ENCODE measurements around the gene POU2AF1.

Gene POU2AF1

GRCh38 chr11:111359223-111360149 lies 19.6 kb downstream of the POU2AF1 start:
- DNase-seq: no peak

GRCh38 chr11:111358038-111359001 lies 20.8 kb downstream of the POU2AF1 start:
- DNase-seq: no peak

DNA sequence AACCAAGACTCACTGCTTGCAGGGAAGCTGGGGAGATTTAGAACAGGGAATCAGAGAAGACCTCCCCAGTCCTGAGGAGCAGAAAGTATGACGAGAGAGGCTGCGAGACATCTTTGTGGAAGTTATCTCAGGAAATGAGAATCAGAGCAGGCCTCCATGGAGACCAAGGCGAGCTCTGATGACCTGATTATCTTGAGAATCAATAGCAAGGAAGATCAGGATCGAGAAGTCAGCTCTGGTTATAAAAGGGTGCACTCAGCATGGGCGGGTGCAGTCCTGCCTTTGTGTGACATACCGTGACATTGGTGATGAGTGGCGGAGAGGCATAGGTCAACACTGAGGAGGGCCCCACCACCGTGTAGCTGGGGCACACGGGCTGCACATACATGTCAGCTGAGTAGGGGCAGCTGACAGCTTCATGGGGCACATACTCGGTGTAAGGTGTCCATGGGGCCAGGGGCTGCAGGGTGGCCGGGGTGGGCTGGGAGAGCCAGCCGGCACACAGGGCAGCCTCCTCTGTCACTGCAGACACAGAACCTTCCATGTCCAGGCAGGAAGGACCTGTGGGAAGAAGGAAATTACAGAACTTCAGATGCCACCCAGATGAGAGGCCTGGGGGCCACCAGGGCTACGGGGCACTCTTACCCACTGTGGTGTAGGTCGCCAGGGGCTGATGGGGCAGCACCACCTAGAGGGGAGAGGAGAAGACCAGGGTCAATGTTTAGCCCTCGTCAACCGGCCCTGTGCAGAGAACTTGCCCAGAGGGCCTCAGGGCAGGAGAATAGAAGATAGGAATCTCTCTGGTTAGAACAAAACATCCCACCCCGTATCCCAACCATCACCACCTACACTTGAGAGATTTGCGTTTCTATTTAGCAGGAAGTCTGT lies 21.7 kb downstream of the POU2AF1 start:
- DNase-seq: no peak

- DNase-seq: no peak
Measured at GRCh38 chr11:111356660-111357048, 22.4 kb downstream of the POU2AF1 start.

DNA sequence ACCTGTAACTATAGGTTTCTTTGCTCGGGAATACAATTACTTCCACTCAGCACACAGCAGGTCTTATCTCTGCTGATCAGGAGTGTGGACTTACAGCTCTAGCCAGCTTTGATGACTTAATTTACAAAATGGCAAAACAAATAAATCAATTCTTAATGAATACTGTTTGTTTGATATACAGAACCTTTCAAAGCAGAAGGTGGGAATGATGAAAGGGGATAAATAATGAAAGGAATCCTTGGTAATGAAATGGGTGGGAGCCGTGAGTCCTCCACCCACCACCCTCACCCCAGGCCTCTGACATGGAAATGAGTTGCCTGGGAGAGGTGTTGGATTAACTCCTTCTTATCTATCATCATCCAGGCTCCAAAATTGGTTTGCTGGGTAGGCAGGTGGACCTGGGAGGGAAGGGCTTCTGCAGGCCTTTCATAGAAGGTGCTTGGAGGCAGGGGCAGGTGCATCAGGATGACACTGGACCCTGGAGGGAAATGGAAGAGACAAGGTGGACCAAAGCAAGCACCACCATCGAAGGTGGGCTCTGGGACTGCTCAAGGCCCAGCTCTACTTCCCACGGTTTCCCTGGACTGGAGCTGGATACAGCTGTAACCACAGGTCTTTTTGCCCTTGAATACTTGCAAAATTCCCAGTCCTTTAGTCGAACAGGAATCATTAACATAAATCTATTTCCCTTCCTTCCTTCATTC lies 23.0 kb downstream of the POU2AF1 start:
- no peak for DNase-seq

GRCh38 chr11:111355101-111355500 lies 24.0 kb downstream of the POU2AF1 start:
- no peak for DNase-seq

- DNase-seq: no peak
Measured at GRCh38 chr11:111354601-111354891, 24.5 kb downstream of the POU2AF1 start.

DNA sequence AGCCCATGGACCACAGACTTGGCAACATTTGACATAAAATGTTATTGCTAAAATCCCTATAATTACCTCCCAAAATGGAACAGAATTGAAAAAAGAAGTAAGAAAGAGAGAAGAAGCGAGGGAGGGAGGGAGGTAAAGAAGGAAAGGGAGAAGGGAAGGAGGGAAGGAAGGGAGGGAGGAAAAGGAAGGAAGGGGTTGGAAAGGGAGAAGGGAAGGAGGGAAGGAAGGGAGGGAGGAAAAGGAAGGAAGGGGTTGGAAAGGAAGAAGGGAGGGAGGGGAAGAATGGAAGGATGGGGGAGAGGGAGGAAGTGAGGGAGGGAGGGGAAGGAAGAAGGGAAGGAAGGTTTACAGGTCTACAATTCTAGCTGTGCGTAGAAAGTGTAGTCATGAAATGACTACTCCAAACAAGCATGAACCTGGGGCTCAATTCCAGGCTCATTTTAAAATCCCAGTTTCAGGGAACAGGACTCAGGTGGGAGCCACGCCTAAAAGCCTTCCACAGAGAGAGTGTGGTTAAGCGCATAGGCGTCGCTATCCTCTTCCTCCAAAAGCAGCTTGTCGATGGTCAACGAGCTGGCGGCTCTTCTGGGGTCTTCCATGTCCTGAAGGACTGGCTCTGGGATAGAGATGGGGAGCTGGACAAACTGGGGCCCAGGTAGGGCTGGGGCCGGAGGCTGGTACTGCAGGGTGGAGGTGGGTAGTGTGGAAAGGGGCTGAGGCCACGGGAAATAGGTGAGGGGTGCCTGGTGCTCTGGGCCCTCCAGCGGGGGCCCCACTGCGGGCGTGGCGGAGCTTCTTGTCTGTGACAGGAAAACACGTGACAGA lies 25.1 kb downstream of the POU2AF1 start:
- no peak for DNase-seq

- DNase-seq: no peak
Measured at GRCh38 chr11:111352935-111353710, 26.0 kb downstream of the POU2AF1 start.

- no peak for DNase-seq
Measured at GRCh38 chr11:111352231-111352746, 26.8 kb downstream of the POU2AF1 start.

GRCh38 chr11:111351374-111352055 lies 27.6 kb downstream of the POU2AF1 start:
- no peak for DNase-seq

GRCh38 chr11:111350811-111351210 lies 28.3 kb downstream of the POU2AF1 start:
- no peak for DNase-seq

GRCh38 chr11:111349191-111349695 lies 29.8 kb downstream of the POU2AF1 start:
- no peak for DNase-seq

DNA sequence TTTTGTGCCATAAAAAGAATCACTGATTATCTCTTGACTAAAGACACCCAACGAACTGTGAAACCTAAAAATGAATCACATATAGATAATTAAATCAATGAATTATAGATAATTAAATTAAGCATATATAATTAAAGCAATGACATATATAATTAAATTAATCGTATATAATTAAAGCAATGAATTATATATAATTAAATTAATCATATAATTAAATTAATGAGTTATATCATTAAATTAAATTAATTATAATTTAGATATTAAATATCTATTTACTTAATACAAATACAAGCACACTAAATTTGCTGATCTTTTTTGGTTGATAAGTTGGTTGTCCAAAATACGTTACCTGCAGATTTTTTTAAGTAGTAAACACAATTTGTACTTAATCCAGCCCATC lies 30.9 kb downstream of the POU2AF1 start:
- no peak for DNase-seq

DNA sequence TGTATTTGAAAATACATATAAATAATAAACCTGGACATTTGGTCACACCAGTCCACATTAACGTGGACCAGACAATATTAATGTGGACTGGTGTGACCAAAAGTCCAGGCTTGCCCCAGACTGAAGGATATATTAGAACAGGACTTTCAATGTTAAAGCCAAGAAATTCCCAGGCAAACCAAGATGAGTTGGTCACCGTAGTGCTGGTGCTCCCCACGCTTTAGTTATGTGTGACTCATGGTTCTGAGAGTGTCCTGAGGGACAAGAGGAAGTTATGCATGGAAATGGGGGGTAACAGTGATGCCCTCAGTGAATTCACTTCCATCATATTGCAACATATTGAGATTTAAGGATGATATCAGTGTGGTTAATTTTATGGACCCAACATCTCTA lies 31.4 kb downstream of the POU2AF1 start:
- no peak for DNase-seq

GRCh38 chr11:111347002-111347722 lies 31.9 kb downstream of the POU2AF1 start:
- DNase-seq: no peak

GRCh38 chr11:111344032-111344431 lies 35.0 kb downstream of the POU2AF1 start:
- DNase-seq: no peak

- no peak for DNase-seq
Measured at GRCh38 chr11:111342329-111342728, 36.7 kb downstream of the POU2AF1 start.

All from MV-4-11 (cell line).